ENCODE results near the gene STUM. TPM values are rescaled to one million over a fixed set of nuclear protein-coding genes. Genes with fewer than 3 reads are reported as not detected.

The STUM gene
- polyA plus RNA-seq, 1 donor (not counting 4 experiments of a cell fraction or from before 2014, with no cell fraction given): 0.01 TPM

GRCh38 chr1:226634166-226634588 lies 85.6 kb downstream of the STUM start:
- Histone ChIP-seq H4K20me1 (ENCODE audit: control insufficient read depth, extremely low read depth, insufficient read depth, low read length) (no peaks in the 10 kb centered on the region), H3K9me1 (ENCODE audit: control insufficient read depth, extremely low read depth, insufficient read depth, low read length) (no peaks in the 10 kb centered on the region), H3K79me2 (ENCODE audit: control insufficient read depth, insufficient read depth, low read length) (no peaks in the 10 kb centered on the region), H3K9ac (ENCODE audit: control insufficient read depth, extremely low read depth, insufficient read depth, low read length) (no peak overlapping the region), H3K9me3 (ENCODE audit: control insufficient read depth, low read depth, low read length) (no peaks in the 10 kb centered on the region), H3K4me1 (ENCODE audit: control insufficient read depth, extremely low read depth, insufficient read depth, low read length) (peaks cover 18% of the 10 kb centered on the region), H2AFZ (ENCODE audit: control insufficient read depth, low read length) (no peak overlapping the region), H3K4me2 (ENCODE audit: control insufficient read depth, extremely low read depth, insufficient read depth, low read depth, low read length) (no peak overlapping the region), H3K36me3 (ENCODE audit: control insufficient read depth in 2 of 2, extremely low read depth in 1 of 2, insufficient read depth in 2 of 2, low read length in 2 of 2) (peaks cover 2 to 8% of the 10 kb centered on the region in 2 experiments), H3K27ac (ENCODE audit: control insufficient read depth, insufficient read depth, low read length) (no peak overlapping the region), H3K27me3 (ENCODE audit: control insufficient read depth, extremely low read depth, insufficient read depth, low read length) (no peaks in the 10 kb centered on the region), H3K4me3 (ENCODE audit: control insufficient read depth in 2 of 3, extremely low read depth in 1 of 3, insufficient read depth in 2 of 3, low read depth in 1 of 3, low read length in 3 of 3) (no peak overlapping the region)
- DNase-seq (ENCODE audit: low read depth, low spot score) (no peak), FAIRE-seq (no peak)
- TF ChIP-seq CTCF (optimal IDR thresholded peaks at IDR 0.05 in 1 of 3, IDR thresholded peaks at IDR 0.05 in 1 of 3, conservative IDR thresholded peaks at IDR 0.05 in 1 of 3; ENCODE audit: extremely low read depth in 1 of 3, insufficient read depth in 2 of 3, low read length in 3 of 3): peak; percentile 82 to 96 (median 93)
- no peak for TF ChIP-seq EZH2 (IDR thresholded peaks at IDR 0.05; ENCODE audit: low read length)
- dilution Hi-C loops (cut with MboI; ENCODE audit: extremely low pct_ligation_motif_present, low sequenced_read_pairs): loop anchor here (10.0 kb wide), 1 partner anchor 251 kb away; no protein-coding TSS in a partner anchor

- no peaks in the 10 kb centered on the region for H3K27me3 ChIP-seq (ENCODE audit: control insufficient read depth, extremely low read depth, insufficient read depth, low read length)
- peak overlapping the region; percentile 37 for H3K9ac ChIP-seq (ENCODE audit: control insufficient read depth, extremely low read depth, insufficient read depth, low read length)
- H2AFZ ChIP-seq (ENCODE audit: control insufficient read depth, low read length): no peak overlapping the region
- no peak overlapping the region for H3K4me3 ChIP-seq (ENCODE audit: control insufficient read depth in 2 of 3, extremely low read depth in 1 of 3, insufficient read depth in 2 of 3, low read depth in 1 of 3, low read length in 3 of 3)
- DNase-seq (ENCODE audit: low read depth, low spot score) (no peak), FAIRE-seq (no peak)
- H3K36me3 ChIP-seq (ENCODE audit: control insufficient read depth in 2 of 2, extremely low read depth in 1 of 2, insufficient read depth in 2 of 2, low read length in 2 of 2): peaks cover 3 to 8% of the 10 kb centered on the region in 2 experiments
- dilution Hi-C loops (cut with MboI; ENCODE audit: extremely low pct_ligation_motif_present, low sequenced_read_pairs): loop anchor here (10.0 kb wide), 1 partner anchor 250 kb away; no protein-coding TSS in a partner anchor
- no peaks in the 10 kb centered on the region for H3K9me3 ChIP-seq (ENCODE audit: control insufficient read depth, low read depth, low read length)
- H3K27ac ChIP-seq (ENCODE audit: control insufficient read depth, insufficient read depth, low read length): peak overlapping the region; percentile 40
- H3K9me1 ChIP-seq (ENCODE audit: control insufficient read depth, extremely low read depth, insufficient read depth, low read length): no peaks in the 10 kb centered on the region
- no peaks in the 10 kb centered on the region for H3K79me2 ChIP-seq (ENCODE audit: control insufficient read depth, insufficient read depth, low read length)
- peak overlapping the region; percentile 60 for H3K4me2 ChIP-seq (ENCODE audit: control insufficient read depth, extremely low read depth, insufficient read depth, low read depth, low read length)
- H4K20me1 ChIP-seq (ENCODE audit: control insufficient read depth, extremely low read depth, insufficient read depth, low read length): no peaks in the 10 kb centered on the region
- TF ChIP-seq CTCF (optimal IDR thresholded peaks at IDR 0.05 in 1 of 3, IDR thresholded peaks at IDR 0.05 in 1 of 3, conservative IDR thresholded peaks at IDR 0.05 in 1 of 3; ENCODE audit: extremely low read depth in 1 of 3, insufficient read depth in 2 of 3, low read length in 3 of 3): no peak
- H3K4me1 ChIP-seq (ENCODE audit: control insufficient read depth, extremely low read depth, insufficient read depth, low read length): peaks cover 18% of the 10 kb centered on the region
Measured at GRCh38 chr1:226634611-226635246, 86.2 kb downstream of the STUM start.

All from keratinocyte (primary cell).